ENCODE data around the gene LRRC32. TPM values are rescaled to one million over a fixed set of nuclear protein-coding genes. Genes with fewer than 3 reads are reported as not detected.

The LRRC32 gene
- polyA plus RNA-seq, 2 of the 4 experiments (the other 2 are of a cell fraction), result 0.25 to 0.62 TPM

DNA sequence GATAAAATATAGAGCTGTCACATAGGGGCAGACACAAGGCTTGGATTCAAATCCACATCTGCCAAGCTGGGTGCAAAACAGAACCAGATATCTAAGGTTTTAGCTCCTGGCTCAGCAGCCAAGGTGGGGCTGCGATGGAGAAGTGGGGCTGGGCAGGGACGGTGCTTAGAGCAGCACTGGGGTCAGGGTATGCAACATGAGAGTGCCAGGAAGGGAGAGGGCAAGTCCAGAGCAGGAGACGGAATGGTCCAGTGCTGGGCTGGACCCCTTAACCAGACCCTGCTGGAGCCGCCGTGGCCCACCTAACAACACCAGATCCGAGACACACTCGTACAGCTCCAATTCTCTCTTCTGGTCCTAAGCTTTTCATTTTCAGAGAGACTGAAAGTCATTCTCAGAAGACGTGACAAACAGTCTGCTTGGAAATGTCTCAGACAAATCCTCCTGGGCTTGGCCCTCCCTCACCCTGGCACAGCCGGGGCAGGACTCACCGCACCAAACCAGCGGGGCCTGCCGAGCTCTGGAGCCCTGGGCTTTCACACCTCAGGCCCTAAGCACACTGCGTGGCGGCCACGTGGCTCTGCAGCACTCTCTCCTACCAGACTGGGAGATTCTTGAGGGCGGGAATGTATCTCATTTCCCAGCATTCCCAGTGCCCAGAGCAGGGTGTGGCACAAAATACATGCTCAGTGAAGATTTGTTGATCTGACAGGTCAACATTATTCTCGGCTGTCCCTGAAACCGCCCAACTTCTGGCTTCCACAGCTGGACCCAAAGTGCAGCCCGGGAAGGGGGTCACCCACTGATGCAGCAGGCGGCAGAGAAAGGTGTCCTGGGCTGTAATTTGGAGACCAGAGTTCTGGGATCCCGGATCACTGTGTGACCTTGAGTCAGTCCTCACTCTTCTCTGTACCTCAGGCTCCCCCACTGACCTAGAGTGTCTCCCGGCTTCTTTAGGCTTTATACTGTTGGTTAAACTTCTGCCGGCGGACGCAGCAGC is 11.6 kb downstream of the LRRC32 start:
- peak in 1 of 2 experiments; percentile 7; a peak in 1 of 6 replicates for ATAC-seq
- WGBS (ENCODE audit: missing lambda C conversion rate), result 81% methylated on average over 25 of the region's 25 CpGs
- H3K9me3 ChIP-seq, result no peaks in the 10 kb centered on the region
- TF ChIP-seq, protein P1, sequence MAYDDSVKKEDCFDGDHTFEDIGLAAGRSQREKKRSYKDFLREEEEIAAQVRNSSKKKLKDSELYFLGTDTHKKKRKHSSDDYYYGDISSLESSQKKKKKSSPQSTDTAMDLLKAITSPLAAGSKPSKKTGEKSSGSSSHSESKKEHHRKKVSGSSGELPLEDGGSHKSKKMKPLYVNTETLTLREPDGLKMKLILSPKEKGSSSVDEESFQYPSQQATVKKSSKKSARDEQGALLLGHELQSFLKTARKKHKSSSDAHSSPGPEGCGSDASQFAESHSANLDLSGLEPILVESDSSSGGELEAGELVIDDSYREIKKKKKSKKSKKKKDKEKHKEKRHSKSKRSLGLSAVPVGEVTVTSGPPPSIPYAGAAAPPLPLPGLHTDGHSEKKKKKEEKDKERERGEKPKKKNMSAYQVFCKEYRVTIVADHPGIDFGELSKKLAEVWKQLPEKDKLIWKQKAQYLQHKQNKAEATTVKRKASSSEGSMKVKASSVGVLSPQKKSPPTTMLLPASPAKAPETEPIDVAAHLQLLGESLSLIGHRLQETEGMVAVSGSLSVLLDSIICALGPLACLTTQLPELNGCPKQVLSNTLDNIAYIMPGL (CRISPR knock-in tag; IDR thresholded peaks at IDR 0.05; ENCODE audit: borderline replicate concordance), result no peak
- no peak for TF ChIP-seq BHLHE40 (IDR thresholded peaks at IDR 0.05; ENCODE audit: low read depth, low read length)
- TF ChIP-seq, protein P2, sequence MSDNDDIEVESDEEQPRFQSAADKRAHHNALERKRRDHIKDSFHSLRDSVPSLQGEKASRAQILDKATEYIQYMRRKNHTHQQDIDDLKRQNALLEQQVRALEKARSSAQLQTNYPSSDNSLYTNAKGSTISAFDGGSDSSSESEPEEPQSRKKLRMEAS (IDR thresholded peaks at IDR 0.05), result peak; percentile 43; the same call in 1 of the 2 replicates
- TF ChIP-seq, protein P3, sequence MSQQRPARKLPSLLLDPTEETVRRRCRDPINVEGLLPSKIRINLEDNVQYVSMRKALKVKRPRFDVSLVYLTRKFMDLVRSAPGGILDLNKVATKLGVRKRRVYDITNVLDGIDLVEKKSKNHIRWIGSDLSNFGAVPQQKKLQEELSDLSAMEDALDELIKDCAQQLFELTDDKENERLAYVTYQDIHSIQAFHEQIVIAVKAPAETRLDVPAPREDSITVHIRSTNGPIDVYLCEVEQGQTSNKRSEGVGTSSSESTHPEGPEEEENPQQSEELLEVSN (IDR thresholded peaks at IDR 0.05; ENCODE audit: borderline replicate concordance, low read depth), result peak; percentile 52; the same call in 1 of the 2 replicates
- H3K4me3 ChIP-seq, result no peak overlapping the region
- ChIA-PET POLR2A (interaction anchor here (0.6 kb wide), 1 partner anchor 137 kb away, joined by 3 read pairs; no protein-coding TSS in a partner anchor), CTCF (interaction anchor here (1.1 to 1.3 kb wide), 2 partner anchors 11 to 17 kb away, joined by 3 read pairs; no protein-coding TSS in a partner anchor)
- H3K4me2 ChIP-seq, result no peak overlapping the region
- H3K27ac ChIP-seq, result no peak overlapping the region
- H3K4me1 ChIP-seq, result no peaks in the 10 kb centered on the region
- no peak for FAIRE-seq
- DNase-seq (ENCODE audit: low read depth in 1 of 2, low spot score in 1 of 2), result no peak

DNA sequence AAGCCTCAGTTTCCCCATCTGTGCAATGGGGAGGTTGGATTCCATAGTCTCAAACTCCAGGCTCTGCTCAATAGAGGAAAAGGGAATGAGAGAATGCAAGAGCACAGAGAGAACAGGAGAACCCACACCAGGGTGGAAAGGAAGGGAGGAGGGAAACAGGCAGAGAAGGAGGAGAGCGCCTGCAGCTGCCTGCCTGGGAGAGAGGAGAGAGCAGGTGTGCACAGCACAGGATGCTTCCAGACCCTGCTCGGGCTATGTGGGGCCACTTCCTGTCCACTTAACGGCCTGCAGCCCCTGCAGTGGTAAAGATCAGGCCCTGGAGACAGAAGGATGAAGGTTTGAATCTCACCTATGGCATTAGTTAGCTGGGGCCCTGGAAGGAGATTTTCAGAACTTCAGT is 12.3 kb downstream of the LRRC32 start:
- no peak overlapping the region for H3K4me3 ChIP-seq
- ATAC-seq, result no peak
- ChIA-PET POLR2A (interaction anchor here (0.6 kb wide), 1 partner anchor 136 kb away, joined by 3 read pairs; no protein-coding TSS in a partner anchor), CTCF (interaction anchor here (1.0 to 1.3 kb wide), 3 partner anchors 11 to 152 kb away, joined by 3 read pairs; no protein-coding TSS in a partner anchor)
- no peaks in the 10 kb centered on the region for H3K4me1 ChIP-seq
- DNase-seq (ENCODE audit: low read depth in 1 of 2, low spot score in 1 of 2), result no peak
- H3K27ac ChIP-seq, result no peak overlapping the region
- TF ChIP-seq, protein P1 (CRISPR knock-in tag; IDR thresholded peaks at IDR 0.05; ENCODE audit: borderline replicate concordance), result no peak
- no peak for TF ChIP-seq HEYL (CRISPR knock-in tag; IDR thresholded peaks at IDR 0.05)
- TF ChIP-seq, protein P4, sequence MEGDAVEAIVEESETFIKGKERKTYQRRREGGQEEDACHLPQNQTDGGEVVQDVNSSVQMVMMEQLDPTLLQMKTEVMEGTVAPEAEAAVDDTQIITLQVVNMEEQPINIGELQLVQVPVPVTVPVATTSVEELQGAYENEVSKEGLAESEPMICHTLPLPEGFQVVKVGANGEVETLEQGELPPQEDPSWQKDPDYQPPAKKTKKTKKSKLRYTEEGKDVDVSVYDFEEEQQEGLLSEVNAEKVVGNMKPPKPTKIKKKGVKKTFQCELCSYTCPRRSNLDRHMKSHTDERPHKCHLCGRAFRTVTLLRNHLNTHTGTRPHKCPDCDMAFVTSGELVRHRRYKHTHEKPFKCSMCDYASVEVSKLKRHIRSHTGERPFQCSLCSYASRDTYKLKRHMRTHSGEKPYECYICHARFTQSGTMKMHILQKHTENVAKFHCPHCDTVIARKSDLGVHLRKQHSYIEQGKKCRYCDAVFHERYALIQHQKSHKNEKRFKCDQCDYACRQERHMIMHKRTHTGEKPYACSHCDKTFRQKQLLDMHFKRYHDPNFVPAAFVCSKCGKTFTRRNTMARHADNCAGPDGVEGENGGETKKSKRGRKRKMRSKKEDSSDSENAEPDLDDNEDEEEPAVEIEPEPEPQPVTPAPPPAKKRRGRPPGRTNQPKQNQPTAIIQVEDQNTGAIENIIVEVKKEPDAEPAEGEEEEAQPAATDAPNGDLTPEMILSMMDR (IDR thresholded peaks at IDR 0.05), result no peak
- TF ChIP-seq RCOR1 (IDR thresholded peaks at IDR 0.05; ENCODE audit: low read depth, low read length), result no peak
- TF ChIP-seq FOSL2 (IDR thresholded peaks at IDR 0.05), result no peak
- TF ChIP-seq FOSL2 (CRISPR knock-in tag; IDR thresholded peaks at IDR 0.05), result no peak
- TF ChIP-seq MYC (IDR thresholded peaks at IDR 0.05; ENCODE audit: borderline replicate concordance, low read length), result no peak
- TF ChIP-seq RARB (CRISPR knock-in tag; IDR thresholded peaks at IDR 0.05), result no peak
- TF ChIP-seq JUNB (IDR thresholded peaks at IDR 0.05), result no peak
- no peak for TF ChIP-seq TP53 (CRISPR knock-in tag; IDR thresholded peaks at IDR 0.05)
- FAIRE-seq, result no peak
- 51% methylated on average over 3 of the region's 3 CpGs for WGBS (ENCODE audit: missing lambda C conversion rate)
- no peaks in the 10 kb centered on the region for H3K9me3 ChIP-seq
- H3K4me2 ChIP-seq, result no peak overlapping the region

All from A549 (cell line).